Suprapubic skin (tissue), 3 donors: ENCODE data around the gene ATP11B.

Experiments used
- CTCF ChIP-seq, 2 donors: fragments of 200-600 bp in 1 of 2; fragments of 450-650 bp in 1 of 2; sonication (generic) in 1 of 2; IDR thresholded peaks; one replicate each; pipeline ENCODE4 v1.5.1; 2016 to 2019; ENCODE audit warnings: antibody characterized with exemption in 2 of 2, mild to moderate bottlenecking in 1 of 2, moderate library complexity in 1 of 2
- EP300 ChIP-seq: sonication (generic); formaldehyde crosslinking; IDR thresholded peaks from one replicate; pipeline ENCODE4 v1.6.1; 2017; ENCODE audit warnings: antibody characterized with exemption
- POLR2A ChIP-seq, 2 donors: fragments of 450-650 bp; IDR thresholded peaks; one replicate each; pipeline ENCODE4 v1.6.1; 2017; ENCODE audit warnings: antibody characterized with exemption in 2 of 2, mild to moderate bottlenecking in 2 of 2, moderate library complexity in 2 of 2

- TF ChIP-seq CTCF (IDR thresholded peaks at IDR 0.05) (no peak), EP300 (no peak), POLR2A (IDR thresholded peaks at IDR 0.05) (no peak)
Observed at GRCh38 chr3:182967218-182968204, 174.2 kb downstream of the ATP11B start.
